Testis (tissue), 2 donors: ENCODE measurements around the gene DTHD1.

Source experiments
- POLR2A ChIP-seq: fragments of 450-650 bp; IDR thresholded peaks from one replicate; pipeline ENCODE4 v1.6.1; 2017; ENCODE audit warnings: antibody characterized with exemption, mild to moderate bottlenecking, moderate library complexity
- TF ChIP-seq, protein P1 (sequence below), 3 experiments: fragments of 450-650 bp in 2 of 3; fragments of 200-600 bp in 1 of 3; sonication (generic) in 1 of 3; IDR thresholded peaks; one replicate each; pipeline ENCODE4 v1.5.1; 2016 to 2019; ENCODE audit warnings: antibody characterized with exemption in 3 of 3, mild to moderate bottlenecking in 2 of 3, moderate library complexity in 1 of 3

DNA sequence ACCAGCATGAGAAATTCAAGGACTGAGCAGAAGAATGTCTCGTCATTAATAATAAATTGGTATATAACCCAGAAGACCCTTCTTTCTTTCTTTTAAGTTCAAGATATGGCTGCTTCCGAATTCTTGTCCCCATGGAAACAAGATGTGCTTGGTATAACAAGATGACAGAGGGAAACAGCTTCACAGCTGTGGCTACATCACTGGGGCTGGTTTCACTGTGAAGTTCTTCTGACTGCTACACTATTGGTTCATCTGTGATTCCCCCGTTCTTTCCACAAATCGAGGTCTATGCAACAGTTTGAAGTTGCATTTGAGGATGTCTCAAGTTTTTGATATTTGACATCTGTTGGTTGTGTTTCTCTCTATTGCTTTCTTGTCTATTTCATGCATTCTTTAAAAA is 12.3 kb upstream of the DTHD1 start:
- TF ChIP-seq, protein P1, sequence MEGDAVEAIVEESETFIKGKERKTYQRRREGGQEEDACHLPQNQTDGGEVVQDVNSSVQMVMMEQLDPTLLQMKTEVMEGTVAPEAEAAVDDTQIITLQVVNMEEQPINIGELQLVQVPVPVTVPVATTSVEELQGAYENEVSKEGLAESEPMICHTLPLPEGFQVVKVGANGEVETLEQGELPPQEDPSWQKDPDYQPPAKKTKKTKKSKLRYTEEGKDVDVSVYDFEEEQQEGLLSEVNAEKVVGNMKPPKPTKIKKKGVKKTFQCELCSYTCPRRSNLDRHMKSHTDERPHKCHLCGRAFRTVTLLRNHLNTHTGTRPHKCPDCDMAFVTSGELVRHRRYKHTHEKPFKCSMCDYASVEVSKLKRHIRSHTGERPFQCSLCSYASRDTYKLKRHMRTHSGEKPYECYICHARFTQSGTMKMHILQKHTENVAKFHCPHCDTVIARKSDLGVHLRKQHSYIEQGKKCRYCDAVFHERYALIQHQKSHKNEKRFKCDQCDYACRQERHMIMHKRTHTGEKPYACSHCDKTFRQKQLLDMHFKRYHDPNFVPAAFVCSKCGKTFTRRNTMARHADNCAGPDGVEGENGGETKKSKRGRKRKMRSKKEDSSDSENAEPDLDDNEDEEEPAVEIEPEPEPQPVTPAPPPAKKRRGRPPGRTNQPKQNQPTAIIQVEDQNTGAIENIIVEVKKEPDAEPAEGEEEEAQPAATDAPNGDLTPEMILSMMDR (IDR thresholded peaks at IDR 0.05) = no peak
- no peak for TF ChIP-seq POLR2A
